KMS-11 (cell line): Measurements from ENCODE around the gene FKBP11.
A peak's percentile ranks its signal among the peaks of the same experiment; 100 is the strongest.

ENCODE experiments used
- H2AFZ ChIP-seq: fragments of 200-600 bp; sonication (generic); 2 replicates; pipeline ENCODE4 v1.6.1; 2016; ENCODE audit warnings: antibody characterized with exemption, mixed run types, low read depth
- H3K27ac ChIP-seq: fragments of 200-600 bp; sonication (generic); 2 replicates; pipeline ENCODE4 v1.6.1; 2016; ENCODE audit warnings: mild to moderate bottlenecking, mixed run types
- H3K27me3 ChIP-seq: fragments of 200-600 bp; sonication (generic); 2 replicates; pipeline ENCODE4 v1.6.1; 2017; ENCODE audit warnings: mild to moderate bottlenecking, low read depth, mixed run types, moderate library complexity; ENCODE audit not compliant: insufficient read depth
- H3K36me3 ChIP-seq: fragments of 200-600 bp; sonication (generic); 2 replicates; pipeline ENCODE4 v1.6.1; 2017; ENCODE audit warnings: mild to moderate bottlenecking, mixed run types; ENCODE audit not compliant: insufficient read depth
- H3K4me1 ChIP-seq: fragments of 200-600 bp; sonication (generic); 2 replicates; pipeline ENCODE4 v1.6.1; 2016; ENCODE audit warnings: mild to moderate bottlenecking, low read depth, mixed run types; ENCODE audit not compliant: poor library complexity, severe bottlenecking
- H3K4me2 ChIP-seq: fragments of 200-600 bp; sonication (generic); 2 replicates; pipeline ENCODE4 v1.7.0; 2016; ENCODE audit warnings: mild to moderate bottlenecking, mixed run types
- H3K4me3 ChIP-seq: fragments of 200-600 bp; sonication (generic); IDR thresholded peaks from 2 replicates; pipeline ENCODE4 v1.6.1; 2017; ENCODE audit warnings: low read depth, low read length, mixed read lengths; ENCODE audit not compliant: insufficient read depth
- H3K79me2 ChIP-seq: fragments of 200-600 bp; sonication (generic); 2 replicates; pipeline ENCODE4 v1.6.1; 2016; ENCODE audit warnings: low read depth, mixed run types; ENCODE audit not compliant: insufficient read depth
- H3K9ac ChIP-seq: fragments of 200-600 bp; sonication (generic); 2 replicates; pipeline ENCODE4 v1.6.1; 2016; ENCODE audit warnings: mild to moderate bottlenecking, mixed run types
- H4K20me1 ChIP-seq: fragments of 200-600 bp; sonication (generic); 2 replicates; pipeline ENCODE4 v1.6.1; 2016; ENCODE audit warnings: mild to moderate bottlenecking, mixed run types; ENCODE audit not compliant: insufficient read depth
- CTCF ChIP-seq: fragments of 200-600 bp; sonication (generic); conservative IDR thresholded peaks from 2 replicates; pipeline ENCODE4 v1.6.1; 2017; ENCODE audit warnings: low read depth, mild to moderate bottlenecking, antibody characterized with exemption, low read length, moderate library complexity, mixed read lengths

FKBP11 gene

GRCh38 chr12:48968467-48968866, 43.2 kb upstream of the FKBP11 start:
- H3K27ac ChIP-seq = peak overlapping the region; percentile 16; the same call in 1 of the 2 replicates
- no peaks in the 10 kb centered on the region for H4K20me1 ChIP-seq
- no peak overlapping the region for H3K9ac ChIP-seq
- H3K4me3 ChIP-seq = no peak overlapping the region
- no peaks in the 10 kb centered on the region for H3K27me3 ChIP-seq
- H3K79me2 ChIP-seq = no peaks in the 10 kb centered on the region
- H3K4me1 ChIP-seq = peaks cover 40% of the 10 kb centered on the region
- no peak overlapping the region for H2AFZ ChIP-seq
- H3K4me2 ChIP-seq = peak overlapping the region; percentile 52
- H3K36me3 ChIP-seq = no peaks in the 10 kb centered on the region
- no peak for TF ChIP-seq CTCF

GRCh38 chr12:48967991-48968390, 42.7 kb upstream of the FKBP11 start:
- H3K9ac ChIP-seq = no peak overlapping the region
- H3K4me1 ChIP-seq = peaks cover 40% of the 10 kb centered on the region
- H3K4me3 ChIP-seq = no peak overlapping the region
- H3K27me3 ChIP-seq = no peaks in the 10 kb centered on the region
- H3K79me2 ChIP-seq = no peaks in the 10 kb centered on the region
- no peak overlapping the region for H3K27ac ChIP-seq
- H2AFZ ChIP-seq = no peak overlapping the region
- no peak for TF ChIP-seq CTCF
- H3K4me2 ChIP-seq = no peak overlapping the region
- no peaks in the 10 kb centered on the region for H3K36me3 ChIP-seq
- H4K20me1 ChIP-seq = no peaks in the 10 kb centered on the region

GRCh38 chr12:48966177-48966895, 41.0 kb upstream of the FKBP11 start:
- Histone ChIP-seq H3K4me1 (peaks cover 35% of the 10 kb centered on the region), H3K27ac (no peak overlapping the region), H3K36me3 (no peaks in the 10 kb centered on the region), H3K9ac (no peak overlapping the region), H3K27me3 (no peaks in the 10 kb centered on the region), H3K4me2 (no peak overlapping the region), H2AFZ (no peak overlapping the region), H4K20me1 (no peaks in the 10 kb centered on the region), H3K79me2 (no peaks in the 10 kb centered on the region), H3K4me3 (no peak overlapping the region)
- no peak for TF ChIP-seq CTCF

- Histone ChIP-seq H2AFZ (no peak overlapping the region), H3K9ac (no peak overlapping the region), H3K4me2 (no peak overlapping the region), H3K4me1 (peaks cover 25% of the 10 kb centered on the region), H3K27me3 (no peaks in the 10 kb centered on the region), H3K79me2 (no peaks in the 10 kb centered on the region), H3K4me3 (no peak overlapping the region), H3K36me3 (no peaks in the 10 kb centered on the region), H3K27ac (no peak overlapping the region), H4K20me1 (no peaks in the 10 kb centered on the region)
- no peak for TF ChIP-seq CTCF
Measured at GRCh38 chr12:48965298-48965838, 40.1 kb upstream of the FKBP11 start.
